Liver (tissue), 3 donors: ENCODE data around the gene TJP1.

ENCODE experiments used
- EGR1 ChIP-seq, 2 donors: IDR thresholded peaks; 2 replicates each; pipeline ENCODE4 v1.6.1; 2016 to 2018; ENCODE audit warnings: antibody characterized with exemption in 2 of 2, low read depth in 2 of 2
- GABPA ChIP-seq, 2 donors: IDR thresholded peaks in 1 of 2; conservative IDR thresholded peaks in 1 of 2; 2 replicates each; pipeline ENCODE4 v1.6.1; 2016; ENCODE audit warnings: antibody characterized with exemption in 2 of 2, mild to moderate bottlenecking in 1 of 2, moderate library complexity in 1 of 2
- JUND ChIP-seq, 2 donors: IDR thresholded peaks; 2 replicates each; pipeline ENCODE4 v1.6.1; 2016; ENCODE audit warnings: antibody characterized with exemption in 2 of 2
- SP1 ChIP-seq: IDR thresholded peaks from 2 replicates; pipeline ENCODE4 v1.6.1; 2018; ENCODE audit warnings: antibody characterized with exemption, mild to moderate bottlenecking
- YY1 ChIP-seq: IDR thresholded peaks from 2 replicates; pipeline ENCODE4 v1.6.1; 2016; ENCODE audit warnings: antibody characterized with exemption, mild to moderate bottlenecking
- TF ChIP-seq, protein P1 (sequence below): fragments of 150-350 bp; IDR thresholded peaks from 2 replicates; pipeline ENCODE4 v1.5.1; 2017; ENCODE audit warnings: improper control_type of control experiment, low read depth, low read length; ENCODE audit not compliant: missing input control
- donor health status: healthy.
- donor health status: healthy.

- TF ChIP-seq, protein P1, sequence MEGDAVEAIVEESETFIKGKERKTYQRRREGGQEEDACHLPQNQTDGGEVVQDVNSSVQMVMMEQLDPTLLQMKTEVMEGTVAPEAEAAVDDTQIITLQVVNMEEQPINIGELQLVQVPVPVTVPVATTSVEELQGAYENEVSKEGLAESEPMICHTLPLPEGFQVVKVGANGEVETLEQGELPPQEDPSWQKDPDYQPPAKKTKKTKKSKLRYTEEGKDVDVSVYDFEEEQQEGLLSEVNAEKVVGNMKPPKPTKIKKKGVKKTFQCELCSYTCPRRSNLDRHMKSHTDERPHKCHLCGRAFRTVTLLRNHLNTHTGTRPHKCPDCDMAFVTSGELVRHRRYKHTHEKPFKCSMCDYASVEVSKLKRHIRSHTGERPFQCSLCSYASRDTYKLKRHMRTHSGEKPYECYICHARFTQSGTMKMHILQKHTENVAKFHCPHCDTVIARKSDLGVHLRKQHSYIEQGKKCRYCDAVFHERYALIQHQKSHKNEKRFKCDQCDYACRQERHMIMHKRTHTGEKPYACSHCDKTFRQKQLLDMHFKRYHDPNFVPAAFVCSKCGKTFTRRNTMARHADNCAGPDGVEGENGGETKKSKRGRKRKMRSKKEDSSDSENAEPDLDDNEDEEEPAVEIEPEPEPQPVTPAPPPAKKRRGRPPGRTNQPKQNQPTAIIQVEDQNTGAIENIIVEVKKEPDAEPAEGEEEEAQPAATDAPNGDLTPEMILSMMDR = no peak
- TF ChIP-seq EGR1 (IDR thresholded peaks at IDR 0.05; ENCODE audit: low read depth in 2 of 2) (no peak), JUND (IDR thresholded peaks at IDR 0.05) (no peak), YY1 (no peak), SP1 (no peak), GABPA (IDR thresholded peaks at IDR 0.05 in 1 of 2, conservative IDR thresholded peaks at IDR 0.05 in 1 of 2) (no peak)
Observed at GRCh38 chr15:29726553-29726952, 95.7 kb downstream of the TJP1 start.
